BLaER1 treated with 17β-estradiol and CSF1 and Interleukin-3, amounts not matched to agents 10 nM and 100 nM (cell line): ENCODE measurements around the gene KCNA2.
A peak's percentile ranks its signal among the peaks of the same experiment; 100 is the strongest.

Experiments
- H3K27ac ChIP-seq, 11 experiments: shearing (Covaris generic); formaldehyde crosslinking; 2 replicates each; pipeline ENCODE4 v1.8.1; 2022
- H3K27me3 ChIP-seq, 11 experiments: shearing (Covaris generic); formaldehyde crosslinking; 2 replicates each; pipeline ENCODE4 v1.8.1; 2022
- H3K36me3 ChIP-seq, 11 experiments: shearing (Covaris generic); formaldehyde crosslinking; 2 replicates each; pipeline ENCODE4 v1.8.1; 2022
- H3K4me1 ChIP-seq, 10 experiments: shearing (Covaris generic); formaldehyde crosslinking; 2 replicates each; pipeline ENCODE4 v1.8.1; 2022
- H3K4me2 ChIP-seq, 11 experiments: shearing (Covaris generic); formaldehyde crosslinking; 2 replicates each; pipeline ENCODE4 v1.8.1; 2022
- H3K4me3 ChIP-seq, 10 experiments: shearing (Covaris generic); formaldehyde crosslinking; 2 replicates each; pipeline ENCODE4 v1.8.1; 2022
- H3K9ac ChIP-seq, 11 experiments: shearing (Covaris generic); formaldehyde crosslinking; 2 replicates each; pipeline ENCODE4 v1.8.1; 2022
- H3K9me3 ChIP-seq, 11 experiments: shearing (Covaris generic); formaldehyde crosslinking; replicated peaks in 1 of 11; 2 replicates each; pipeline ENCODE4 v1.8.1; 2022
- H4K20me1 ChIP-seq, 11 experiments: shearing (Covaris generic); formaldehyde crosslinking; 2 replicates each; pipeline ENCODE4 v1.8.1; 2022
- Cebpa-rat ChIP-seq, 11 experiments: shearing (Covaris generic); IDR thresholded peaks; 2 replicates each; pipeline ENCODE4 v1.8.1; 2022

Gene KCNA2

DNA sequence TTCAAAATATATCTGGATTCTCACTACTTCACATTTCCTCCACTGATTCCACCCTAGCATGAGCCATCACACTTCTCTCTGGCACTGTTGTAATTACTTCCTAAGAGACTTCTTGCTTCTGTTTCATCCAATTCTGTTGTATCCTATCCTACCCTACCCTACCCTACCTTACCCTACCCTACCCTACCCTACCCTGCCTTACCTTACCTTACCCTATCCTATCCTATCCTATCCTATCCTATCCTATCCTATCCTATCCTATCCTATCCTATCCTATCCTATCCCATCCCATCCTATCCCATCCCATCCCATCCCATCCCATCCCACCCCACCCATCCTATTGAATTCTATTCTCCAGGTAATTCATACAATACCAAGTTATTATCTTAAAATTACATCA lies 29.7 kb downstream of the KCNA2 start:
- Histone ChIP-seq H3K27ac (no peak overlapping the region), H3K4me1 (no peaks in the 10 kb centered on the region), H3K36me3 (no peaks in the 10 kb centered on the region), H3K27me3 (no peaks in the 10 kb centered on the region), H3K9me3 (0 out of 22 replicates have a peak, but pooled peaks cover 0 to 3% (median 0%) of the 10 kb centered on the region in 11 experiments), H4K20me1 (no peaks in the 10 kb centered on the region), H3K9ac (no peak overlapping the region), H3K4me3 (no peak overlapping the region), H3K4me2 (no peak overlapping the region)
- TF ChIP-seq Cebpa-rat (IDR thresholded peaks at IDR 0.05): no peak

- no peak overlapping the region for H3K9ac ChIP-seq
- no peaks in the 10 kb centered on the region for H3K36me3 ChIP-seq
- TF ChIP-seq Cebpa-rat (IDR thresholded peaks at IDR 0.05): no peak
- H3K4me3 ChIP-seq: no peak overlapping the region
- no peaks in the 10 kb centered on the region for H3K9me3 ChIP-seq
- H3K4me1 ChIP-seq: no peaks in the 10 kb centered on the region
- H3K4me2 ChIP-seq: no peak overlapping the region
- no peaks in the 10 kb centered on the region for H3K27me3 ChIP-seq
- no peak overlapping the region for H3K27ac ChIP-seq
- H4K20me1 ChIP-seq: no peaks in the 10 kb centered on the region
Measured at GRCh38 chr1:110573314-110573713, 32.8 kb downstream of the KCNA2 start.

DNA sequence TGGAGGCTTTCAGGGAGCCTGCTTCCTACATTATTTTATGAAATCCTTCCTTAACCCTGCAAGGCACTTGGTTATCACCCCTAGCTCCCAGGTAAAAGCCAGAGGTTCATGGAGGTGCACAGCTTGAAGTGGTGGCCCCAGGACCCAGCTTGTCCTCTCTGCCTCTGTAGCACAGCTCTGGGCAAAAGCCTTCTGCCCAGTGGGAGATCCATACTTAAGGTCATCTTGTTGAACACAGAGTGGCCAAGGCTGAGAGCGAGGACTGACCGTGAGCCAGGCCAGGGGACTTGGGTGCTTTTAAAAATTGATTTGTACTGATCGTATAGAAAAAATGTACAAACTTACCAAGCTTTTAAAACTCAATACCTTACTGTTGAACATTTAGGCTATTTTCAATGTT lies 33.4 kb downstream of the KCNA2 start:
- H3K9ac ChIP-seq: no peak overlapping the region
- no peak overlapping the region for H3K4me3 ChIP-seq
- no peaks in the 10 kb centered on the region for H3K9me3 ChIP-seq
- H3K27me3 ChIP-seq: no peaks in the 10 kb centered on the region
- H3K4me2 ChIP-seq: no peak overlapping the region
- H3K36me3 ChIP-seq: no peaks in the 10 kb centered on the region
- no peak overlapping the region for H3K27ac ChIP-seq
- H4K20me1 ChIP-seq: no peaks in the 10 kb centered on the region
- no peak for TF ChIP-seq Cebpa-rat (IDR thresholded peaks at IDR 0.05)
- no peaks in the 10 kb centered on the region for H3K4me1 ChIP-seq

DNA sequence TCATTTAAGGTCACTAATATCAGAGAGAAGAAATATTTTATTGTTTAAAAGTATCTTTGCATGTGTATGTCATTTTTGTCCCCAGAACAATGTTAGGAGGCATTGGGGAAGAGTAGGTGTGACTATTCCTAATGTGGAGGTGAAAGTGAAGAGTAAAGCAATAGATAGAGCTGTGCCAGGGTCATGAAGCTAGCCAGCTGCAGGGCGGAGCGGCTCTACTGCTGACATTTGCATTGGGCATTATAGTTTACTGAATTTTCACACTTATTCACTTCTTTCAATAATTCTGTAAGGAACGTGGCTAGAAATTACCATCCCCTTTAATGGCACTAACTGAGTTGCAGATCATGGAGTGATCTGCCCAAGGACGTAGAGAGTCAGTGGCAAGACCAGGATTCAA lies 35.3 kb downstream of the KCNA2 start:
- Histone ChIP-seq H3K27me3 (no peaks in the 10 kb centered on the region), H3K4me1 (no peaks in the 10 kb centered on the region), H3K9me3 (no peaks in the 10 kb centered on the region), H3K9ac (no peak overlapping the region), H3K4me3 (no peak overlapping the region), H3K4me2 (no peak overlapping the region), H3K27ac (no peak overlapping the region), H3K36me3 (no peaks in the 10 kb centered on the region), H4K20me1 (no peaks in the 10 kb centered on the region; a peak in 1 of 22 replicates)
- TF ChIP-seq Cebpa-rat (IDR thresholded peaks at IDR 0.05): no peak

DNA sequence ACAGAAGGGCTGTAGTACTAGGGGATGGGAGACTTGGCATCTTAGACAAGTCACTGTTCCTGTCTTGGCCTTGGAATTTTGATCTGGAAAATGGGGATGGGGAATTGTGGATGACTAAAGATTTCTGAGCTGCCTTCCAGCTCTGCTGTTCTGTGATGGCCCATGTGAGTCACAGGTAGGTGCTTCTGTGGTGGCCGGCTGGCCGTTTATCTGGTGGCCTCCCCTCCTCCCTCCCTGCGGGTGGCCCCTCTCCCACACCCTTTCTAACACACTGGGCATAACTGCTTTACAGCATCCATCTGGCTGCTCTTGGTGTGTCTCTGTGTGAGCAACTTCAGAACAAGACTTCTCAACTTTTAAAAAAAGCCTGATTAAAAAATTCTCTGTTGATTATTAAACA lies 35.9 kb downstream of the KCNA2 start:
- Histone ChIP-seq H3K9me3 (no peaks in the 10 kb centered on the region), H3K9ac (no peak overlapping the region), H3K36me3 (no peaks in the 10 kb centered on the region), H3K27me3 (no peaks in the 10 kb centered on the region), H3K4me1 (no peaks in the 10 kb centered on the region), H3K4me2 (no peak overlapping the region), H3K4me3 (no peak overlapping the region), H3K27ac (no peak overlapping the region), H4K20me1 (no peaks in the 10 kb centered on the region; a peak in 1 of 22 replicates)
- no peak for TF ChIP-seq Cebpa-rat (IDR thresholded peaks at IDR 0.05)

DNA sequence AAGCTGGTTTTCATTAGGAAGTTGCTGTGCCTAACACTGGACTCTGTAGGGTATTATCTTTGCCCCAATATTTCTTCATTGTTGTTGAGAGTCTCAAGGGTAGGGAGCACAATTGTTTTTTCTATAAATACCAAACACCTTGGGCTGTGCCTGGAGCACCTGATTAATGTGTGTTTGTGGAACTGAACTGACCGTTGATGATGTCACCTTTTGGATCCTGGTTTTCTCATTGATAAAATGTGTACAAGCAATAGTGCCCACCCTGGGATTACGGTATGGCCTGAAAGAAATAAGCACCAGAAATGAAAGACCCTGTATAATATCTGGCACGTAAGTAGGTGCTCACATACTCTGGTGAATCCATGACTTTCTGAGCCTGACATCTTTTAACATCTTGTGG lies 39.3 kb downstream of the KCNA2 start:
- Histone ChIP-seq H3K36me3 (no peaks in the 10 kb centered on the region), H3K4me2 (no peak overlapping the region), H4K20me1 (no peaks in the 10 kb centered on the region; a peak in 1 of 22 replicates), H3K27me3 (no peaks in the 10 kb centered on the region), H3K4me1 (peaks cover 0 to 2% (median under 1%) of the 10 kb centered on the region in 10 experiments; a peak in 8 of 20 replicates), H3K4me3 (no peak overlapping the region), H3K27ac (no peak overlapping the region), H3K9ac (no peak overlapping the region), H3K9me3 (no peaks in the 10 kb centered on the region)
- no peak for TF ChIP-seq Cebpa-rat (IDR thresholded peaks at IDR 0.05)

- TF ChIP-seq Cebpa-rat (IDR thresholded peaks at IDR 0.05): no peak
- Histone ChIP-seq H3K36me3 (no peaks in the 10 kb centered on the region), H3K27me3 (no peaks in the 10 kb centered on the region)
Measured at GRCh38 chr1:110565565-110565964, 40.6 kb downstream of the KCNA2 start.

GRCh38 chr1:110563089-110563488 lies 43.1 kb downstream of the KCNA2 start:
- H3K27ac ChIP-seq: no peak overlapping the region
- peaks cover 0 to 30% (median 14%) of the 10 kb centered on the region in 10 experiments; a peak in 10 of 20 replicates for H3K4me1 ChIP-seq
- H3K4me2 ChIP-seq: no peak overlapping the region
- no peak overlapping the region for H3K9ac ChIP-seq
- H3K27me3 ChIP-seq: no peaks in the 10 kb centered on the region
- no peaks in the 10 kb centered on the region; a peak in 1 of 22 replicates for H4K20me1 ChIP-seq
- no peaks in the 10 kb centered on the region for H3K9me3 ChIP-seq
- TF ChIP-seq Cebpa-rat (IDR thresholded peaks at IDR 0.05): no peak
- H3K36me3 ChIP-seq: no peaks in the 10 kb centered on the region
- no peak overlapping the region for H3K4me3 ChIP-seq

More at GRCh38 chr1:110565565-110565964, 40.6 kb downstream of the KCNA2 start:
- Histone ChIP-seq H3K9ac (no peak overlapping the region), H3K4me3 (no peak overlapping the region), H3K4me1 (peaks cover 0 to 14% (median 8%) of the 10 kb centered on the region in 10 experiments; a peak in 10 of 20 replicates), H3K27ac (no peak overlapping the region), H3K4me2 (no peak overlapping the region), H3K9me3 (no peaks in the 10 kb centered on the region), H4K20me1 (no peaks in the 10 kb centered on the region; a peak in 1 of 22 replicates)

- Histone ChIP-seq H3K9ac (no peak overlapping the region), H3K9me3 (no peaks in the 10 kb centered on the region), H3K4me2 (peak overlapping the region in 7 of 11 experiments; percentile 11 to 48 (median 28); a peak in 12 of 22 replicates), H3K27me3 (peaks cover 0 to 4% (median 0%) of the 10 kb centered on the region in 11 experiments; a peak in 4 of 22 replicates), H3K4me3 (no peak overlapping the region), H3K27ac (no peak overlapping the region), H3K36me3 (no peaks in the 10 kb centered on the region), H3K4me1 (peaks cover 0 to 45% (median 17%) of the 10 kb centered on the region in 10 experiments; a peak in 15 of 20 replicates), H4K20me1 (peaks cover 0 to 2% (median 0%) of the 10 kb centered on the region in 11 experiments; a peak in 1 of 22 replicates)
- TF ChIP-seq Cebpa-rat (IDR thresholded peaks at IDR 0.05): no peak
Measured at GRCh38 chr1:110561596-110561995, 44.6 kb downstream of the KCNA2 start.

GRCh38 chr1:110559157-110559556 lies 47.0 kb downstream of the KCNA2 start:
- H3K4me3 ChIP-seq: no peak overlapping the region
- H3K4me1 ChIP-seq: peaks cover 11 to 66% (median 37%) of the 10 kb centered on the region in 10 experiments; a peak in 19 of 20 replicates
- no peak for TF ChIP-seq Cebpa-rat (IDR thresholded peaks at IDR 0.05)
- no peaks in the 10 kb centered on the region for H3K36me3 ChIP-seq
- no peak overlapping the region for H3K27ac ChIP-seq
- H3K9me3 ChIP-seq: no peaks in the 10 kb centered on the region
- peaks cover 4 to 27% (median 18%) of the 10 kb centered on the region in 11 experiments; a peak in 18 of 22 replicates for H3K27me3 ChIP-seq
- peak overlapping the region in 8 of 11 experiments; percentile 4 to 47 (median 31); a peak in 10 of 22 replicates for H3K4me2 ChIP-seq
- H3K9ac ChIP-seq: no peak overlapping the region
- H4K20me1 ChIP-seq: peaks cover 0 to 14% (median 0%) of the 10 kb centered on the region in 11 experiments; a peak in 1 of 22 replicates
